ENCODE data around the gene AKR7A3. TPM values are rescaled to one million over a fixed set of nuclear protein-coding genes. Genes with fewer than 3 reads are reported as not detected.

AKR7A3 gene
- total and polyA plus RNA-seq, 8 donors: 24.0 to 510 (median 145) TPM

DNA sequence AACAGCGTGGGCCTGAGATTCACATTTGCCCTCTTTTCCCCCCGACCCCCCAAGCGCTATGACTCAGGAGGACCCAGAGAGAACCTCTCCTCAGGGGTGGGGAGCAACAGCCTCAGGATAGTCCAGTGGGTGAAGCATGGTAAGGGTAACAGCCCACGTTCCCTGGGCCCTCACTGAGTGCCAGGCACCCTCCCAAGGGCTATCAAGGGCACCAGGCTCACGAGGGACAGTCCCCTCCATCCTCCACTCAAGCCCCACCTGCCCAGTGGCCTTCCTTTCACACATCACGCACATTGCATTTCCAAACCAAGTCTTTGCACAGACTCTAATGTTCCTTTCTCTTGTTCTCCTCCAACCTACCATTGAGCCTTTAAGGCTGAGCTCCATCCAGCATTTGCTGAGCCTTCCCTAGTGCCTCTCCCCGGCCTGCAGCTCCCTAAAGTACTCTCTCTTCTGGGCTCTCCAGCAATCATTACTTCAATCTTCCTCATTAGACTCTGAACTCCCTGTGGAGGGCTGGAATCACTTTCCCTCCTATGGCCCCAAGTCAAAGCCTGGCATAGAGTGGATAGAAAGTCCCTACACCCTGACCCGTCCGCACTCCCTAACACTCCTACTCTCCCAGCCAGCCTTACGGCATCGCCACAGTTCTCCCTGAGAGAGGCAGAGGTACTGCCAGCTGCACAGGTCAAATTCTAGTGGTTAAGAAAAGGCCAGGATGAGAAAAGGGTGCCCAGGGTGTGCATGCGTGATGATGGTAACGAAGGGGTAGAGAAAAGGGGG, 22.3 kb upstream of the AKR7A3 start:
- Histone ChIP-seq H3K27me3 (no peaks in the 10 kb centered on the region), H3K4me1 (peaks cover 19 to 67% (median 51%) of the 10 kb centered on the region in 4 donors), H3K9me3 (no peaks in the 10 kb centered on the region), H3K36me3 (peaks cover 23 to 28% (median 26%) of the 10 kb centered on the region in 4 donors), H3K27ac (peak overlapping the region in 3 of 5 donors; percentile 91 to 95 (median 91)), H3K4me3 (peak overlapping the region; percentile 67 to 93 (median 88))
- TF ChIP-seq POLR2A (IDR thresholded peaks at IDR 0.05) (no peak), CTCF (IDR thresholded peaks at IDR 0.05) (no peak), EP300 (IDR thresholded peaks at IDR 0.05) (no peak), POLR2AphosphoS5 (IDR thresholded peaks at IDR 0.05) (no peak)
- 26 to 44% (median 38%) methylated on average over 9 to 13 of the region's 13 CpGs for WGBS, 5 donors
- intact Hi-C loops (cut with DNase I; ENCODE audit: low total_unique reads): no loop called here
- DNase-seq: peak in 1 of 2 donors; percentile 51

- TF ChIP-seq CTCF (IDR thresholded peaks at IDR 0.05): no peak
- TF ChIP-seq EP300 (IDR thresholded peaks at IDR 0.05): no peak
- no peak for TF ChIP-seq POLR2A (IDR thresholded peaks at IDR 0.05)
- no peak for TF ChIP-seq POLR2AphosphoS5 (IDR thresholded peaks at IDR 0.05)
Observed at GRCh38 chr1:19310061-19310460, 21.5 kb upstream of the AKR7A3 start.

DNA sequence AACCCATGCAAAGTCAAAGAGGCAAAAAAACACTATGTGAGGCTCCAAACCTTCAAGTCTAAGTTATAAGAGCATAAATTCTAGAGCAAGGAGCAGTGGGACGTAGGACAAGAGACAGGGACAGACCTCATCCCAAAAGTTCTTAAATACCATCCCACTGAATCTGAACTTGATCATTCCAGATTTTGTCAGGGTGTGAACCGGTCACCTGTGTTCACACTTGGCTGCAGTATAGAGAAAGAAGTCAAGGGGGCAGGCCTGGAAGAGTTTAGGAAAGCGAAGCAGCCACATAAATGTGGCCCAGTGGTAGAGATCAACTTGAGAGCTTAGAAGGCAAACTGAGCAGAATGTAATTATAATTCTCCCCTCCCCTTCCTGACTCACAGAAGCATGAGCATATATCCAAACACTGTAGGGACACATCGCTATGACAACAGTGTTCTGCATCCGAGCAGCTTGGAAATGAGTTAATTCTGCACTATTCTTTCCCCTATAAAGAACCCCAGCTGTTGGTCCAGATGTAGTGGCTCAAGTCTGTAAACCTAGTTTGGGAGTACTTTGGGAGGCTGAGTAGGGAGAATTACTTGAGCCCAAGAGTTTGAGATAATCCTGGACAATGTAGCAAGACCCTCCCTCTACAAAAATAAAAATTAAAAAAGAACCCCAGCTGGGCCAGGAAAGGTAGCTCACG, 20.7 kb upstream of the AKR7A3 start:
- Histone ChIP-seq H3K4me3 (no peak overlapping the region), H3K36me3 (peaks cover 40 to 45% (median 42%) of the 10 kb centered on the region in 4 donors), H3K27me3 (no peaks in the 10 kb centered on the region), H3K27ac (no peak overlapping the region), H3K4me1 (peaks cover 19 to 50% (median 38%) of the 10 kb centered on the region in 4 donors), H3K9me3 (no peaks in the 10 kb centered on the region)
- 84 to 87% (median 86%) methylated on average over 6 of the region's 6 CpGs for WGBS, 5 donors
- intact Hi-C loops (cut with DNase I; ENCODE audit: low total_unique reads): no loop called here
- TF ChIP-seq EP300 (IDR thresholded peaks at IDR 0.05): no peak
- no peak for TF ChIP-seq POLR2A (IDR thresholded peaks at IDR 0.05)
- TF ChIP-seq POLR2AphosphoS5 (IDR thresholded peaks at IDR 0.05): no peak
- no peak for TF ChIP-seq CTCF (IDR thresholded peaks at IDR 0.05)
- DNase-seq: peak in 1 of 2 donors; percentile 58

More at GRCh38 chr1:19310061-19310460, 21.5 kb upstream of the AKR7A3 start:
- 80 to 92% (median 84%) methylated on average over 7 of the region's 7 CpGs for WGBS, 5 donors
- Histone ChIP-seq H3K27me3 (no peaks in the 10 kb centered on the region), H3K9me3 (no peaks in the 10 kb centered on the region), H3K4me3 (no peak overlapping the region), H3K27ac (no peak overlapping the region), H3K36me3 (peaks cover 32 to 37% (median 34%) of the 10 kb centered on the region in 4 donors), H3K4me1 (peaks cover 19 to 58% (median 42%) of the 10 kb centered on the region in 4 donors)
- no peak for DNase-seq
- intact Hi-C loops (cut with DNase I; ENCODE audit: low total_unique reads): no loop called here

DNA sequence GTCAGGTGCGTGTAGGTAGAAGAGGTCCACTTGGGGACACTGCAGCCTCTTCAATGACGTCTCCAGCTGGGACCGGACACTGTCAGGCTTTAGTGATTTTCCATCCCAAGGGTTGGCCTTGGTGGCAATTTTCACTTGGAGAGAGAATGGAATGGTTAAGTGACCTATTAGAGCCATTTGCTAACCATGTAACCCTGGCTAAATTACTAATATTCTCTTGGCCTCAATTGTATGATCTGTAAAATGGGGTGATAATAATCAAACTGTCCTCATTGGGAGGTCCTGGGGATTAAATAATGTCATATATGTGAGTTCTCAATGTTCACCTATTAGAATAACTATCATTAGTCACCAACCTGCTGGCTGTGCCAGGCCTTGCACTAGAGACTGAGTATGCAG, 19.9 kb upstream of the AKR7A3 start:
- Histone ChIP-seq H3K9me3 (no peaks in the 10 kb centered on the region), H3K27ac (no peak overlapping the region), H3K27me3 (no peaks in the 10 kb centered on the region), H3K36me3 (peaks cover 46 to 53% (median 50%) of the 10 kb centered on the region in 4 donors), H3K4me1 (peaks cover 18 to 43% (median 33%) of the 10 kb centered on the region in 4 donors), H3K4me3 (no peak overlapping the region)
- DNase-seq: no peak
- TF ChIP-seq CTCF (IDR thresholded peaks at IDR 0.05): no peak
- no peak for TF ChIP-seq POLR2AphosphoS5 (IDR thresholded peaks at IDR 0.05)
- no peak for TF ChIP-seq POLR2A (IDR thresholded peaks at IDR 0.05)
- TF ChIP-seq EP300 (IDR thresholded peaks at IDR 0.05): no peak
- WGBS, 5 donors: 88 to 96% (median 95%) methylated on average over 3 of the region's 3 CpGs
- intact Hi-C loops (cut with DNase I; ENCODE audit: low total_unique reads): no loop called here
